ENCODE measurements around the gene NOVA1.

DNA sequence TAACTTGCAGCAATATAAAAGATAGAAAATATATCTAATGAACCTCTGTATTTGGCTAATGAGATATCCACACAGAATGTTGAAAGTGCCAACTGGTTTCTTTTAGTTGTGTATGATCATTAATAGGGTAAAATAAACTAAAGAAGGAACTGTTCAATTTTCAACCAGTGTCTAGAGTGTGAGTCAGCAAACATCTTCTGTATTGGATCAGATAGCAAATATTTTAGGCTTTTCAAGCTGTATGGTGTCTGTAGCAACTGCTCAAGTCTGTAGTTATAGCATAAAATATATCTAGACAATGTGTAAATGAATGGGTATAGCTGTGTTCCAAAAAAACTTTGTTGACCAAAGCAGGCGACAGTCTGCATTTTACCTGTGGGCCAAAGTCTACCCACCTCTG lies 23.5 kb upstream of the NOVA1 start:
- TF ChIP-seq MXI1 (conservative IDR thresholded peaks at IDR 0.05; ENCODE audit: poor library complexity, severe bottlenecking) (no peak), POLR2AphosphoS5 (IDR thresholded peaks at IDR 0.05) (no peak), EZH2 (IDR thresholded peaks at IDR 0.05; ENCODE audit: borderline replicate concordance, insufficient read depth, low read length, poor library complexity, severe bottlenecking) (no peak), TAF1 (IDR thresholded peaks at IDR 0.05; ENCODE audit: low read depth) (no peak), EP300 (conservative IDR thresholded peaks at IDR 0.05; ENCODE audit: poor library complexity, severe bottlenecking) (no peak)
- TF ChIP-seq, protein P1, sequence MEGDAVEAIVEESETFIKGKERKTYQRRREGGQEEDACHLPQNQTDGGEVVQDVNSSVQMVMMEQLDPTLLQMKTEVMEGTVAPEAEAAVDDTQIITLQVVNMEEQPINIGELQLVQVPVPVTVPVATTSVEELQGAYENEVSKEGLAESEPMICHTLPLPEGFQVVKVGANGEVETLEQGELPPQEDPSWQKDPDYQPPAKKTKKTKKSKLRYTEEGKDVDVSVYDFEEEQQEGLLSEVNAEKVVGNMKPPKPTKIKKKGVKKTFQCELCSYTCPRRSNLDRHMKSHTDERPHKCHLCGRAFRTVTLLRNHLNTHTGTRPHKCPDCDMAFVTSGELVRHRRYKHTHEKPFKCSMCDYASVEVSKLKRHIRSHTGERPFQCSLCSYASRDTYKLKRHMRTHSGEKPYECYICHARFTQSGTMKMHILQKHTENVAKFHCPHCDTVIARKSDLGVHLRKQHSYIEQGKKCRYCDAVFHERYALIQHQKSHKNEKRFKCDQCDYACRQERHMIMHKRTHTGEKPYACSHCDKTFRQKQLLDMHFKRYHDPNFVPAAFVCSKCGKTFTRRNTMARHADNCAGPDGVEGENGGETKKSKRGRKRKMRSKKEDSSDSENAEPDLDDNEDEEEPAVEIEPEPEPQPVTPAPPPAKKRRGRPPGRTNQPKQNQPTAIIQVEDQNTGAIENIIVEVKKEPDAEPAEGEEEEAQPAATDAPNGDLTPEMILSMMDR (IDR thresholded peaks at IDR 0.05; ENCODE audit: poor library complexity, severe bottlenecking), result no peak

Data from neural cell (in vitro differentiated cells).